CD4-positive, alpha-beta T cell treated with Interleukin-2 at 100 ng/mL for 4 hours (primary cell): ENCODE results near the gene CHAF1A.
A peak's percentile ranks its signal among the peaks of the same experiment; 100 is the strongest.

Experiments used
- DNase-seq: peaks from one replicate; pipeline ENCODE4 v3.0.0-alpha.2; 2020; ENCODE audit warnings: low spot score

Gene CHAF1A

GRCh38 chr19:4366666-4367335 lies 35.6 kb upstream of the CHAF1A start:
- DNase-seq = no peak

- DNase-seq = no peak
These were observed 35.1 kb upstream of the CHAF1A start for GRCh38 chr19:4367336-4367723.

GRCh38 chr19:4367781-4368127 lies 34.7 kb upstream of the CHAF1A start:
- DNase-seq = no peak

GRCh38 chr19:4368128-4368820 lies 34.2 kb upstream of the CHAF1A start:
- no peak for DNase-seq

- peak; percentile 78 for DNase-seq
These were observed 33.1 kb upstream of the CHAF1A start for GRCh38 chr19:4369109-4369887.

- peak; percentile 78 for DNase-seq
These were observed 32.6 kb upstream of the CHAF1A start for GRCh38 chr19:4369888-4370260.

- DNase-seq = no peak
These were observed 31.9 kb upstream of the CHAF1A start for GRCh38 chr19:4370418-4371041.

- no peak for DNase-seq
These were observed 30.9 kb upstream of the CHAF1A start for GRCh38 chr19:4371247-4372164.

- DNase-seq = no peak
These were observed 30.1 kb upstream of the CHAF1A start for GRCh38 chr19:4372165-4373012.

- no peak for DNase-seq
These were observed 29.4 kb upstream of the CHAF1A start for GRCh38 chr19:4373013-4373367.

GRCh38 chr19:4373601-4374497 lies 28.6 kb upstream of the CHAF1A start:
- no peak for DNase-seq

- no peak for DNase-seq
These were observed 27.8 kb upstream of the CHAF1A start for GRCh38 chr19:4374498-4375163.

GRCh38 chr19:4375164-4376027 lies 27.0 kb upstream of the CHAF1A start:
- no peak for DNase-seq

GRCh38 chr19:4376028-4376670 lies 26.3 kb upstream of the CHAF1A start:
- no peak for DNase-seq

- DNase-seq = no peak
These were observed 25.8 kb upstream of the CHAF1A start for GRCh38 chr19:4376671-4376990.

GRCh38 chr19:4376991-4377781 lies 25.3 kb upstream of the CHAF1A start:
- DNase-seq = no peak

GRCh38 chr19:4378886-4379285 lies 23.6 kb upstream of the CHAF1A start:
- no peak for DNase-seq
